ENCODE data around the gene NFYA. TPM values are rescaled to one million over a fixed set of nuclear protein-coding genes. Genes with fewer than 3 reads are reported as not detected.

Gene NFYA
- total and polyA plus RNA-seq, 7 donors: 7.4 to 12.8 (median 10.2) TPM

DNA sequence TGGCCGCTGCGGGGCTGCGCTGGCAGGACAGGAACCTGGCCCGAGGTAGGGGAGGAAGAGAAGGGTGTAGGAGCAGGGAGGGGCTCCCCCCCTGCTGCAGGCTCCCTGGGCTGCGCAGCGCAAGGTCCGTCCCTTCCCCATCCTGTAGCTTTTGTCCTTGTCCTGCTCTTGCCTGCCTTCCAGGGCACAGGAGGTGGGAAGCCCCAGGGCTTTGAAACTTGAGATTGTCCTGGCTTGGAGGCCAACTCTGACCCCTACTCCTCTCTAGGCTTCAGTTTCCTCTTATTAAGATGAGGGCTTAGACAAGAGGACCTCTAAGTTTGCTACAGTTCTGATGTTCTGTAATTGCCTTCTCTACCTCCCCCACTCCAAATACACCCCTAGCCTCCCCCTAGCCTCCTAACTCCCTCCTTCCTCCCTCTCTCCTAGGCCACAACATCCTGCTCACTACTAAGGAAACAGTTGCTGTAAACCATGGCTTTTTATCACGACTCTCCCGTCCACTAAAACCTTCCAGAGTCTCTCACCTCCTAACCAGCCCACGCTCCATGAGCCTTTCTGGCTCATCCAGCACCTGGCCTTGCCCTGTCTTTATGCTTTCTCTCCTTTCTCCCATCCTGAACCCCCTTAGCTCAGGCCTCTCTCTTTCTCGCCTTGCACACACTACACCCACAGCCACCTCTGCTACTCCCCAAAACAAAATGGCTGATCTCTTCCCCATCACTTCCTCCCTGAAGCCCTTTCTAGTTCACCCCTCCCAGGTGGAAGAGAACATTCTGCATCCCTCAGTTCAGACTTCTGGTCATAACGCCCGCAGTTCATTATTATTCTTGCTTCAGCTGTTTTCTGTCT lies 44.0 kb upstream of the NFYA start:
- no peaks in the 10 kb centered on the region for H3K27me3 ChIP-seq
- intact Hi-C loops (cut with DNase I): loop anchor here (2.0 kb wide), 3 partner anchors 38 to 1048 kb away; no protein-coding TSS in a partner anchor
- WGBS, 2 donors: 43 to 49% methylated on average over 13 of the region's 13 CpGs
- H3K36me3 ChIP-seq: no peaks in the 10 kb centered on the region
- H3K9me3 ChIP-seq: no peaks in the 10 kb centered on the region
- H3K4me1 ChIP-seq: peaks cover 0 to 17% (median 10%) of the 10 kb centered on the region in 4 donors
- TF ChIP-seq, protein P1, sequence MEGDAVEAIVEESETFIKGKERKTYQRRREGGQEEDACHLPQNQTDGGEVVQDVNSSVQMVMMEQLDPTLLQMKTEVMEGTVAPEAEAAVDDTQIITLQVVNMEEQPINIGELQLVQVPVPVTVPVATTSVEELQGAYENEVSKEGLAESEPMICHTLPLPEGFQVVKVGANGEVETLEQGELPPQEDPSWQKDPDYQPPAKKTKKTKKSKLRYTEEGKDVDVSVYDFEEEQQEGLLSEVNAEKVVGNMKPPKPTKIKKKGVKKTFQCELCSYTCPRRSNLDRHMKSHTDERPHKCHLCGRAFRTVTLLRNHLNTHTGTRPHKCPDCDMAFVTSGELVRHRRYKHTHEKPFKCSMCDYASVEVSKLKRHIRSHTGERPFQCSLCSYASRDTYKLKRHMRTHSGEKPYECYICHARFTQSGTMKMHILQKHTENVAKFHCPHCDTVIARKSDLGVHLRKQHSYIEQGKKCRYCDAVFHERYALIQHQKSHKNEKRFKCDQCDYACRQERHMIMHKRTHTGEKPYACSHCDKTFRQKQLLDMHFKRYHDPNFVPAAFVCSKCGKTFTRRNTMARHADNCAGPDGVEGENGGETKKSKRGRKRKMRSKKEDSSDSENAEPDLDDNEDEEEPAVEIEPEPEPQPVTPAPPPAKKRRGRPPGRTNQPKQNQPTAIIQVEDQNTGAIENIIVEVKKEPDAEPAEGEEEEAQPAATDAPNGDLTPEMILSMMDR (IDR thresholded peaks at IDR 0.05): no peak
- TF ChIP-seq POLR2AphosphoS5 (IDR thresholded peaks at IDR 0.05): no peak
- TF ChIP-seq EP300 (IDR thresholded peaks at IDR 0.05): no peak
- no peak for TF ChIP-seq POLR2A (IDR thresholded peaks at IDR 0.05)
- peak; percentile 46 for DNase-seq
- H3K4me3 ChIP-seq: peak overlapping the region; percentile 23 to 54 (median 46)
- peak overlapping the region in 3 of 4 donors; percentile 26 to 56 (median 31) for H3K27ac ChIP-seq

DNA sequence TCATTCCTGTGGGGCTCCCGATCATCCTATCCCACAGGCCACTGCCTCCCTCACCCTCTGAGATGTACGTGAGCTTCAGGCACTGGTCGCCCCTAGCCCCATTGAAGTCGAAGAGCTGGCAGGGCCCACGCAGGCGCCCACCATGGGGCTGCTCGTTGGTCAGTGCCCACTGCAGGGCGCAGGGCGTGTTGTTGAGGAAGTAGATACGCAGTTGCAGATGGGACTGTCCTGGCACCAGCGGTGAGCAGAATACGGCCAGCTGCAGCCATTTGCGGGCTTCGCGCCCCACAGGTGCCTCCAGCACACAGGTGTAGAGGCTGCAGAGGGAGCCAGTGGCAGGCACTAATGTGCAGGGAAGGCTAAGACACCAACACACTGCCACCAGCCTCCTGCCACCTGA lies 39.9 kb upstream of the NFYA start:
- H3K9me3 ChIP-seq: no peaks in the 10 kb centered on the region
- H3K27me3 ChIP-seq: no peaks in the 10 kb centered on the region
- intact Hi-C loops (cut with DNase I): no loop called here
- no peak for DNase-seq
- H3K27ac ChIP-seq: no peak overlapping the region
- no peaks in the 10 kb centered on the region for H3K36me3 ChIP-seq
- no peak overlapping the region for H3K4me3 ChIP-seq
- peaks cover 0 to 11% (median 8%) of the 10 kb centered on the region in 4 donors for H3K4me1 ChIP-seq
- TF ChIP-seq POLR2AphosphoS5 (IDR thresholded peaks at IDR 0.05): no peak
- TF ChIP-seq EP300 (IDR thresholded peaks at IDR 0.05): no peak
- TF ChIP-seq POLR2A (IDR thresholded peaks at IDR 0.05): no peak
- WGBS, 2 donors: 94 to 95% methylated on average over 15 of the region's 15 CpGs

DNA sequence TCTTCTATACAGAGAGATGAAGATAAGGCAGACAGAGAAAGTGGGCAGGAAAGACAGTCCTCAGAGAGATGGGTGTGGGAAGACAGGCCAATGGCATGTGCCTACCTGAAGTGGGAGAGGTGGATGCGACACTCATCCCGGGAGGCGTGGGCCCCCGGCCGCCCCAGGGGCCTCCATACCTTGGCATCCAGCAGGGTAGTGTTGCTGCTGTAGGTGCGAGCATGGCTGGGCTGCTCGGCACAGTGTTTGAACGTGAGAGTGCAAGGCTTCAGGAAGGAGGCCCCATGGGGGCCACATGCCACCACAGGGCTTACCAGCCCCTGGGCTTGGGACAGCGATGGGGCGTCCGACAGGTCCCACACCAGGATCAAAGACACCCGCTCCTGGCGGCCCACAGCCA lies 39.0 kb upstream of the NFYA start:
- H3K4me1 ChIP-seq: peaks cover 0 to 2% (median 0%) of the 10 kb centered on the region in 4 donors
- no peak overlapping the region for H3K27ac ChIP-seq
- no peaks in the 10 kb centered on the region for H3K9me3 ChIP-seq
- H3K27me3 ChIP-seq: no peaks in the 10 kb centered on the region
- no peaks in the 10 kb centered on the region for H3K36me3 ChIP-seq
- 92 to 96% methylated on average over 13 of the region's 13 CpGs for WGBS, 2 donors
- no peak overlapping the region for H3K4me3 ChIP-seq
- no peak for DNase-seq
- TF ChIP-seq, protein P1 (IDR thresholded peaks at IDR 0.05): no peak
- no peak for TF ChIP-seq EP300 (IDR thresholded peaks at IDR 0.05)
- TF ChIP-seq POLR2A (IDR thresholded peaks at IDR 0.05): no peak
- TF ChIP-seq POLR2AphosphoS5 (IDR thresholded peaks at IDR 0.05): no peak
- intact Hi-C loops (cut with DNase I): no loop called here

DNA sequence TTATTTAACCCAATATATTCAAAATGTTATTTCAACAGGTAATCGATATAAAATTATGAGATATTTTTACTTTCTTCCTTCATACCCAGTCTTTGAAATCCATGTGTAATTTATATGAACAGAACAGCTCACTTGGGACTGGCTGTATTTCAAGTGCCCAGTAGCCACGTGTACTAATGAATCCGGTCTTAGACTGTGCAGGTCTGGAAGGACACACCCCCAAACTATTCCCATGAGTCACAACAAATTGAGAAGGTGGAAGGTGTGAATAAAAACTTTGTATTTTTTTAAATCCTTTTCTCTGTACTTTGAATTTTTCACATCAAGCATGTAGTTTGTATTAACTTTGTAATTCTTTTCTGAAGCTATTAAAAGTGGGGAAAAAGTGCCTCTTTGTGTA lies 36.6 kb upstream of the NFYA start:
- WGBS, 2 donors: 44 to 70% methylated on average over 3 of the region's 3 CpGs
- Histone ChIP-seq H3K4me3 (no peak overlapping the region), H3K36me3 (no peaks in the 10 kb centered on the region), H3K27me3 (no peaks in the 10 kb centered on the region), H3K4me1 (no peaks in the 10 kb centered on the region), H3K9me3 (no peaks in the 10 kb centered on the region), H3K27ac (no peak overlapping the region)
- intact Hi-C loops (cut with DNase I): no loop called here
- no peak for TF ChIP-seq POLR2A (IDR thresholded peaks at IDR 0.05)
- TF ChIP-seq POLR2AphosphoS5 (IDR thresholded peaks at IDR 0.05): no peak
- DNase-seq: no peak

DNA sequence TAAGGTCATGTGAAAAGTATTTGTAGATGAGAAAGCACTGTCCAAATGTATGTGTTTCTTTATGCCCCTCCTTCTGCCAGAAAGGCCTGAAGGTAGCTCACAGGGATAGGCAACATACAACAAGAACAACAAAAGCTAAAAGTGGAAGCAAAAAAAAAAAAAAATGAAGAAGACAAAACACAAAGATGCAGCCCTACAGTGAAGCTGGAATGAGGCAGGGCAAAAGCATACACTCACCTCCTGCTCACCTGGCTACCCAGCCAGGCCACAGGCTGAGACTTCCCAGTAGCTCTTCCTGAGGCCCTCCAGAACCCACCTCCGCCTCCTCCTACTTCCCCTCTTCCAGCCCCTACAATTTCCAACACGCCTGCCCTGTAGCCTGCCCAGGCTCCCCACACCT lies 36.2 kb upstream of the NFYA start:
- WGBS, 2 donors: 75 to 91% methylated on average over 2 of the region's 2 CpGs
- intact Hi-C loops (cut with DNase I): no loop called here
- no peaks in the 10 kb centered on the region for H3K27me3 ChIP-seq
- no peaks in the 10 kb centered on the region for H3K36me3 ChIP-seq
- H3K9me3 ChIP-seq: no peaks in the 10 kb centered on the region
- H3K4me3 ChIP-seq: no peak overlapping the region
- no peak for DNase-seq
- H3K27ac ChIP-seq: no peak overlapping the region
- TF ChIP-seq POLR2AphosphoS5 (IDR thresholded peaks at IDR 0.05): no peak
- no peak for TF ChIP-seq POLR2A (IDR thresholded peaks at IDR 0.05)
- TF ChIP-seq, protein P1 (IDR thresholded peaks at IDR 0.05): no peak
- TF ChIP-seq EP300 (IDR thresholded peaks at IDR 0.05): no peak
- H3K4me1 ChIP-seq: no peaks in the 10 kb centered on the region
